NK-92 treated with Interleukin-12 subunit alpha and Interleukin-12 subunit beta, amount 100 ng/mL, for 24 hours (cell line): ENCODE results near the gene HOXB3.

ENCODE experiments used
- DNase-seq: peaks from one replicate; lab custom pipeline; 2025; lab: John Stamatoyannopoulos, UW

The HOXB3 gene

DNA sequence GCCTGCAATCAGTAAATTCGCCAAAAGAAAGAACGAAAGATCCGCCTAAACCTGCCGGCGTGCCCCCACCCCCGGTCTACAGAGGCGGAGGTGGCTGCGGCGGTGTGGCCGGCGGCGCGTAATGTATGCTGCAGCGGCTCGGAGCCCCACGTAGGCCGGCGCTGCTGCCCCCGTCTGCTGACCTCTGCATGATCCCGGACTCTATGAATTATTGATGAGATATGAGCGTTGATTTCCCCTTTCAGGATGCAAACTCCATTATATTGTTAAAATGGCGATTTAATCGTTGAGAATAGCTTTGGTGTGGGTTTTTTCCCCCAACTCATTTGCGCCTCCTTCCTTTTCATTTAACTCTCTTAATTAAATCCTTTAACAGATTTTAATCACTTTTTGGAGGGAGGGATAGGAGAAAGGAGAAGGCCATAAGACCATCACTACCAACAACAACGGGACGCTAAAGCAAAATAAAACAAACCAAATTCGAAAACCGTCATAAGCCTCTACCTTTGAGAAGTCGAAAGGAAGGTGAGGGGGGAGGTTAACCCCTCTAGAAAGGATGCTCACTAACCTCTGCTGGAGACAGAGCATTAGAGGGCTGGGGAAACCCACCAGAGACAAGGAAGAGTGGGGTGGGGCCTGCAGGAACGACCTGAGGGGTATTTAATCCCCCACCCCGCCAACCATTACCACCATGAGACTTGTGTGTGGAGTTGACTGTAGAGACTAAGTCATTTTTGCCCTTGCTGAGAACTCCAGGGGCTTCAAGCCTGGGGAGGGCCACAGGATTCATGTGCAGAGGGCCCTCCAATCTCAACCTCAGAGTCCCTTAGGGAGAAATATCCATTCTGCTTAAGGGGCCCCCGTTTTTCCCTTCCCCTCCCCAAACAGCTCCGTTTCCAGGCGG, 3.4 kb downstream of the HOXB3 start:
- DNase-seq = no peak

GRCh38 chr17:48584223-48584741, 5.8 kb downstream of the HOXB3 start:
- no peak for DNase-seq

DNA sequence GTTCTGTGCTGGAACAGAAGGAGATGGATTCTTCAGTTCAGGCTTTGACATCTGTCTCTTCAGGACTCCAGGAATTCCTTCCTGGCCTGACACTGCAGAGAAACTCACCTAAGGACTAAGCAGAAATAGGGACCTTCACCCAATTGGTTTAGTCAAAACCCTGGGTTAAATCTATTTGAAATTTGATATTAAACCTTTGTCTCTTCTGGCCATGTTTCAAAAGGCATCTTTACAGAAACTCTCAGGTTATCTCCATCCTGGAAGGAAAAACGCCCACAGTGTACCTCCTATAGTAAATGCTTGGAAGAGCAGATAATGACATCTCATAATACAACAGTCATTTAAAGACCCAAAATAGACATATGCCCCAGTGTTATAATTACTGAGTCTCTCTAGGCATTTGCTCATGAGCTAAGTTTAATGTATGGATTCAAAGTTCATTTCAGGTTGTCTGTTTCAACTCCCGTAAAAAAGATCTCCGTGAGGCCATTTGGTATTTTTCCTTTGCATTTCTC, 6.3 kb downstream of the HOXB3 start:
- no peak for DNase-seq

- DNase-seq = no peak
These were observed 7.3 kb downstream of the HOXB3 start for GRCh38 chr17:48582750-48583069.

GRCh38 chr17:48579760-48580554, 10.1 kb downstream of the HOXB3 start:
- DNase-seq = no peak

DNA sequence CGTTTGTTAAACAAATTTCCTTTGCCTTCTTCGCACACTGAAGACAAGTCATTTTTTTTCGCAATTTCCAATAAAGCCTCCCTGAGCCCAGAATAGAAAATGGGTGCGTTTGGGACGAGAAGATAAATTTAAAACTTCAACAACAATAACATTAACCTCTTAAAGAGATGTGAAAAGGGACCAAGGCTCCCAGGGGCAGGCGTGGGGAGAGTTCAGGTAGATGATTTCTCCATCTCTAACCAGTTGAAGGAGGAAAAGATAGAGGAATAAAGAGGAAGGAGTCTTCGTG, 10.6 kb downstream of the HOXB3 start:
- no peak for DNase-seq

GRCh38 chr17:48578616-48579470, 11.2 kb downstream of the HOXB3 start:
- DNase-seq = no peak

GRCh38 chr17:48577946-48578615, 12.0 kb downstream of the HOXB3 start, which contains the start of gene HOXB4:
Gene HOXB4 (minus strand): TSS chr17:48578350. CDS start chr17:48578319, 31 bp downstream.
- DNase-seq = peak; percentile 73

GRCh38 chr17:48577330-48577945, 12.6 kb downstream of the HOXB3 start:
- DNase-seq = peak; percentile 59

DNA sequence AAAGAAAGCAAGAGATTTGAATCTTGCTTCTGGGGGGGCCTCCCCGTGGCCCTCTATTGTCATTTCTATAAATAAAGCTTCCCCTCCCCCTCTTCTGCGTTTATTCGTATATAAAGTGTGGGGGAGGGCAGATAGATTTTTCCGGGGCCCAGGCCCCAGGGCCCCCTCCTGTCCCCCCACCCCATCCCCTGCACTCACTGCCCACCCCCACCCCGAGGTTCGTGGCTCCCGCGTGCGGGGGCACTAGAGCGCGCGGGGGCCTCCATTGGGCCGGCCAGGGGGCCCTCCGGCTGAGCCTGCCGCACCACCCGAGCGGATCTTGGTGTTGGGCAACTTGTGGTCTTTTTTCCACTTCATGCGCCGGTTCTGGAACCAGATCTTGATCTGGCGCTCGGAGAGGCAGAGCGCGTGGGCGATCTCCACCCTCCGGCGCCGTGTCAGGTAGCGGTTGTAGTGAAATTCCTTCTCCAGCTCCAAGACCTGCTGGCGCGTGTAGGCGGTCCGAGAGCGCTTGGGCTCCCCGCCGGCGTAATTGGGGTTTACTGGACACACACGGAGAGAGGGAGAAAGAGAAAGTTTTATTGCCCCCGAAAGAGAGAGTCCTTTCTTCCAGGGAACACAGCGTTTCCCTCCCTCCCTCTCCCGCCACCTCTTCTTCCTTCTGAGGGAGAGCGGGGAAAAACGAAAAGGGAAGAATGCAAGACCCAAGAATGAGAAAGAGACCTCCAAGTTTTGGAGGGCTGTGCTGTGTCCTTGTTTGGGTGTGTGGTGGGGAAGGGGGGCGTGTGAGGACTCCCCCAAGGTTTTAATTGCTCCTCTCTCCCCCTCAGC, 13.3 kb downstream of the HOXB3 start:
- DNase-seq = no peak

- DNase-seq = no peak
These were observed 14.2 kb downstream of the HOXB3 start for GRCh38 chr17:48575673-48576478.

- no peak for DNase-seq
These were observed 14.9 kb downstream of the HOXB3 start for GRCh38 chr17:48575066-48575582.

DNA sequence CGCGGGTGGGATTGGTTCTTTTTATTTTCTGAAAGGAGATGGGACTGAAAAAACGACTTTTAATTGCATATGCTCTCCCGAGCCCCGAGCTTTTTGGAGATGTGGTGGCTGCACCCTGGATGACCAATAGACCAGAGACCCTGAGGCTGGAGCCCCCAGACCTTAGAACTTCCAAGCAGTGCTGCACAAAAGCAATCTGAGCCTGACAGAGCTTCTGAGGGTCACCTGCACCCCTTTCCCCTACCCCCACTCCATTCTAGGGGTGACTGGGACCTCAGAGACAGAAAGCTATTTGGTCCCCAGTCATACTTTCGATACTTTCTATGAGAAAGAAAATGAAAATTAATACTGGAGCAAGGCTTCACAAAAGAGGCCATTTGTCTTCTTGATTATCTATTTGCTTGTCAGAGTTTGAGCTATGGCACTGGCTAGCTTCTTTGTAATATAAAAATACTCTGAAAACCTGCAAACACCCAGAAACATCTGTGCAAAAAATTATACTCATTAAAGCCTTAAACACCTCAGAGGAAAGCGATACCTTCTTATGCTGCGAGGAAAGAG, 15.5 kb downstream of the HOXB3 start:
- DNase-seq = no peak

DNA sequence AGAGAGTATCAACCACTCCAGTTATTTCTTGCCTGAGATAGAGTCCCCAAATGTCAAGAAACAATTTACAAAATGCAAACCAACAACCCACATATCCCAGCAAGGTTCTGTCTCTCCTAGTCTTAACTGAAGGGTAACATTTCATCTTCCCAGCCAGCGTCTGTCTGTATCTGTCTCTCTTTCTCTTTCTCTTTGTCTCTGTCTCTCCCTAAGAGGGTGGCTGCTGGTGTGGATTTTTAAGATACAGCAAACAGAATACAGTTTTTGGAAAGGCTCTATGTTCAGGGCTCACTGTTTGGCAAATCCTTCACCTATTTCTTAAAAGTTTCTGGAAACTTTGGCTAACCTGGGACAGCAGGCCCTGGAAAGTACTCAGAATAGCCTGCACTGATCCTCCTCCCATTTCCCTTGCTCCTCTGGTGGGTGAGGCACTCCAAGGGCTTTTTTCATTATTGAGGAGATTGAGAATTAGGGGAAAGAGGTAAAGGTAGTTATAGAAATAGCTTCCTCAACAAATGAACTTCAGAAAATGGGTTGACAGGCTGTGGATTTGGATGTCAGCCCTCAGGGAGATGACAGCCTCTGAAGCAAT, 18.1 kb downstream of the HOXB3 start:
- no peak for DNase-seq

- no peak for DNase-seq
These were observed 18.8 kb downstream of the HOXB3 start for GRCh38 chr17:48571024-48571818.

DNA sequence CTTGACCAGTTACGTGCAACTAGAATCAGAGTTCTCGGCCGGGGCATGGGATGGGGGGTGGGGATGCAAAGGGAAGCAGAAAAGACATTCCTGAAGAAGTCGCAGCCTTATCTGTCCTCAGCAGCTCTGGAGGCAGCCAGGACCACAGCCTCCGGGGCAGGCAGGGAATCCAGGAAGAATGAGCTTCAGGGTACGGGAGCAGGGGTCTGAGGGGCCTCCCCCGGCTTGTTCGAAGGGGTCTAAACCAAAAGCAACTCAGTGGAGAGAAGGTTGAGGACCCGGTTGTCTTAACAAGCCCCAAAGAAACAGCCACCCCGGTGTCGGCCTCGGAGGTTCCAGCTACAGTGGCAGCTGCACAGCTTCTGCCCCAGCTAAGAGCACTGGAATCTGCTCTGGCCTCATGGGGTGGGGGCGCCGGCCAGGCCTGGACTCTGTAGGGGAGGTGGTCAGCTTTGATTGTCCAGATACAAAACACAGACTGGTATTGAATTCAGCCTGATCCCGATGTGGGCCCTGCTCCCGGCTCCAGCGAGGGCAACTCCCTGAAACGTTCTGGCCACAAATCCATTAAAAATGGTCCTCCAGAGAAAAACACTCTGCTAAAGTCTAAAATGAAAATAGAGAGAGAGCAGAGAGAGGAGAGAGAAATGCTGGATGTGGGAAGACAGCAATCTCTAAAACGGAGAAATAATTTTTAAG, 19.6 kb downstream of the HOXB3 start:
- no peak for DNase-seq
